Psoas muscle (tissue), 8 donors: Measurements from ENCODE around the gene NEIL1. TPM values are rescaled to one million over a fixed set of nuclear protein-coding genes. Genes with fewer than 3 reads are reported as not detected.
A peak's percentile ranks its signal among the peaks of the same experiment; 100 is the strongest.

ENCODE experiments used
- ATAC-seq, 4 donors: fragments of 200-7000 bp; cut with Tn5 transposase; one replicate each; pipeline ENCODE4 v1.9.1; 2020; ENCODE audit warnings: moderate library complexity in 3 of 4, mild to moderate bottlenecking in 2 of 4
- DNase-seq, 2 donors: peaks; one replicate each; pipeline ENCODE4 v3.0.0-alpha.2; 2020
- H3K27ac ChIP-seq: fragments of 200-600 bp; one replicate; pipeline ENCODE4 v1.8.0; 2022
- H3K27me3 ChIP-seq, 3 donors: fragments of 200-600 bp in 1 of 3; one replicate each; pipeline versions ENCODE4 v1.6.1 to v1.8.0; 2013 to 2022; ENCODE audit warnings: low read length in 2 of 3, mild to moderate bottlenecking in 2 of 3, moderate library complexity in 1 of 3; ENCODE audit not compliant: insufficient read depth in 3 of 3
- H3K36me3 ChIP-seq, 2 donors: fragments of 200-600 bp in 1 of 2; one replicate each; pipeline versions ENCODE4 v1.6.1 to v1.8.0; 2013 to 2022; ENCODE audit warnings: low read depth in 1 of 2, mild to moderate bottlenecking in 1 of 2, moderate library complexity in 1 of 2; ENCODE audit not compliant: insufficient read depth in 1 of 2
- H3K4me1 ChIP-seq: fragments of 200-600 bp; one replicate; pipeline ENCODE4 v1.8.0; 2022
- H3K4me3 ChIP-seq: fragments of 200-600 bp; one replicate; pipeline ENCODE4 v1.8.0; 2022; ENCODE audit warnings: mild to moderate bottlenecking
- H3K9me3 ChIP-seq: fragments of 200-600 bp; one replicate; pipeline ENCODE4 v1.8.0; 2022
- WGBS, 3 donors: extraction: QIAGEN DNeasy Blood & Tissue Kit; methylation state at CpG; one replicate each; pipeline versions ENCODE4 v1.1.6 to v1.1.7; 2013; 5-methylcytosine and 5-hydroxymethylcytosine counted together
- intact Hi-C, 2 donors: fragments of 100-400 bp; cut with DNase I; formaldehyde crosslinking; loops; one replicate each; pipeline versions ENCODE4 v1.11.0 to v1.14.2; 2022
- polyA plus RNA-seq, 3 donors: library from polyadenylated mRNA; stranded (reverse); fragments of 200-250 nt; gene quantifications; one replicate each; pipeline ENCODE4 v1.2.3, GENCODE V29; 2013
- total RNA-seq, 4 donors: library from RNA; stranded (reverse); fragmentation: NEBNext Ultra II Directional in 2 of 4; extraction: Animal tissue kit (Norgen Biotek cat#: 25700) in 2 of 4; gene quantifications; one replicate each; pipeline versions ENCODE4 v1.2.1 to v1.2.4, GENCODE V29; 2021 to 2023
- TF ChIP-seq, protein P1 (sequence below): fragments of 200-600 bp; IDR thresholded peaks from one replicate; pipeline ENCODE4 v1.8.0; 2022; ENCODE audit warnings: antibody characterized with exemption
- donor health status: healthy with polysubstance abuse.
- donor health status: DM: no; HTN: no; CAD: no; lungs with moderate emphysema.
- donor health status: Bipolar disorder and iron deficiency.
- donor health status: healthy.
- donor health status: DM: yes; HTN: yes; CAD: no.
- donor health status: DM: no; HTN: no; CAD: no.
- donor health status: DM: no; HTN: no; CAD: no.
- donor health status: DM: yes; HTN: yes; CAD: no.

NEIL1 gene
- total and polyA plus RNA-seq, 7 donors: 3.2 to 11.3 (median 4.4) TPM

DNA sequence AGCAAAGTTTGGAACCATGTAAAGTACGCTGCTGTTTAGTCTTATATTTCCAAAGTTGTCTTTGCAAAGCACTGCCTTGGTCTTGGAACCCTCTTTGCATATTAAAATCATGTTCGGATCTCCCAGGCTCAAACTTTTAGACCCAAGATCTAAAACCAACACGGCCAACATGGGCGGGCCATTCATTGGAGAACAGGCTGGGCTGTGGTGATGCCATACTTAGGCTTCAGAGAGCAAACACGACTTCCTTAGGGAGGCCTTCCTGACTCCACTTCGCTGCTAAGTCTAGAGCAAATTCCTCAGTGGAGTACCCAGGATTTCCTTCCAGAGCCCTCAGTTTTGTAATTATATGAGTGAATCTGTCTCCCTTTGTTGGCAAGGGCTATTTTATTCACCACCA, 18.0 kb downstream of the NEIL1 start:
- intact Hi-C loops: loop anchor here (5.0 to 10.0 kb wide), 3 partner anchors 260 to 317 kb away; partner anchors contain the start of gene SNUPN (in 1 of the 2)
- TF ChIP-seq, protein P1, sequence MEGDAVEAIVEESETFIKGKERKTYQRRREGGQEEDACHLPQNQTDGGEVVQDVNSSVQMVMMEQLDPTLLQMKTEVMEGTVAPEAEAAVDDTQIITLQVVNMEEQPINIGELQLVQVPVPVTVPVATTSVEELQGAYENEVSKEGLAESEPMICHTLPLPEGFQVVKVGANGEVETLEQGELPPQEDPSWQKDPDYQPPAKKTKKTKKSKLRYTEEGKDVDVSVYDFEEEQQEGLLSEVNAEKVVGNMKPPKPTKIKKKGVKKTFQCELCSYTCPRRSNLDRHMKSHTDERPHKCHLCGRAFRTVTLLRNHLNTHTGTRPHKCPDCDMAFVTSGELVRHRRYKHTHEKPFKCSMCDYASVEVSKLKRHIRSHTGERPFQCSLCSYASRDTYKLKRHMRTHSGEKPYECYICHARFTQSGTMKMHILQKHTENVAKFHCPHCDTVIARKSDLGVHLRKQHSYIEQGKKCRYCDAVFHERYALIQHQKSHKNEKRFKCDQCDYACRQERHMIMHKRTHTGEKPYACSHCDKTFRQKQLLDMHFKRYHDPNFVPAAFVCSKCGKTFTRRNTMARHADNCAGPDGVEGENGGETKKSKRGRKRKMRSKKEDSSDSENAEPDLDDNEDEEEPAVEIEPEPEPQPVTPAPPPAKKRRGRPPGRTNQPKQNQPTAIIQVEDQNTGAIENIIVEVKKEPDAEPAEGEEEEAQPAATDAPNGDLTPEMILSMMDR: no peak
- WGBS, 3 donors: 86 to 91% (median 88%) methylated on average over 6 of the region's 6 CpGs
- Histone ChIP-seq H3K9me3 (no peaks in the 10 kb centered on the region), H3K4me1 (peaks cover 18% of the 10 kb centered on the region), H3K4me3 (no peak overlapping the region), H3K27me3 (no peaks in the 10 kb centered on the region), H3K27ac (no peak overlapping the region), H3K36me3 (peaks cover 0 to 75% of the 10 kb centered on the region in 2 donors)
- ATAC-seq (no peak), DNase-seq (no peak)

DNA sequence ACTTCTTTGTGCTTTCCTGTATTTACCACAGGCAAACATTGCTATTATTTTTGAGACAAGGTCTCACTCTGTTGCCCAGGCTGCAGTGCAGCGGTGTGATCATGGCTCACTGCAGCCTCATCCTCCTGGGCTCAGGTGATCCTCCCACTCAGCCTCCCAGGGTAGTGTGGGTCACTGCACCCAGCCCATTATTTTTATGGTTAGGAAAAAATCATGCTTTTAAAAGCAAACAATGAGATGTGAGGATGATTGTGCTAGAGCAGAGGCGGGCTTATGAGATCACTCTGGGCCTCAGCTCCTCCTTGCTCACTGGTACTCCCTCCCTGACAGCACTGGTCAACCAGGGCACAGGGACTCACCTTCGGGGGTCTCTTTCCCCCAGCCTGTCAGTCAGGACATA, 19.3 kb downstream of the NEIL1 start:
- no peaks in the 10 kb centered on the region for H3K27me3 ChIP-seq
- H3K9me3 ChIP-seq: no peaks in the 10 kb centered on the region
- WGBS, 3 donors: 93 to 100% (median 100%) methylated on average over 3 of the region's 3 CpGs
- H3K27ac ChIP-seq: no peak overlapping the region
- peaks cover 20% of the 10 kb centered on the region for H3K4me1 ChIP-seq
- intact Hi-C loops: loop anchor here (2.0 to 10.0 kb wide), 4 partner anchors 259 to 437 kb away; partner anchors contain the start of gene SNUPN (in 1 of the 2)
- DNase-seq: no peak
- ATAC-seq: no peak
- H3K36me3 ChIP-seq: peaks cover 0 to 70% of the 10 kb centered on the region in 2 donors
- H3K4me3 ChIP-seq: no peak overlapping the region
- TF ChIP-seq, protein P1: no peak

DNA sequence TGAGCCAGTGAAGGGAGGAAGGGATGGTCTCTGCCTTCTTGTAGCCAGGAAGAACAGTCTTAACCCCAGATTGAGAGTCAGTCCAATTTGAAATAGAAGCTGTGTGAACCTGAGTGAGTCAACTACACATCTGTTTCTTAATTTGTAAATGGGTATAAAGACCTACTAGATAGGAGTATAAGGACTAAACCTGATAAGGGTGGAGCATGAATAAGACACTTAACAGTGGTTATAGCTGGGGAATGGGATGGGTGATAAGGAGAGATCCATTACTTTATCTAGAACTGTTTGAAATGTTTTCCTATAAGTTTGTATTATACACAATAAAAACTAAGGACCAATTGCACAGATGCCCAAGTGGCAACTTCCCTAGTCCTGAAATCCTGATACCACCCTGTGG, 20.2 kb downstream of the NEIL1 start:
- Histone ChIP-seq H3K4me3 (peak overlapping the region; percentile 99), H3K9me3 (no peaks in the 10 kb centered on the region), H3K27ac (peak overlapping the region; percentile 100), H3K36me3 (peaks cover 4 to 70% of the 10 kb centered on the region in 2 donors), H3K4me1 (peaks cover 20% of the 10 kb centered on the region), H3K27me3 (no peaks in the 10 kb centered on the region)
- intact Hi-C loops: loop anchor here (2.0 to 10.0 kb wide), 4 partner anchors 258 to 436 kb away; partner anchors contain the start of gene SNUPN (in 1 of the 2)
- no peak for DNase-seq
- TF ChIP-seq, protein P1: no peak
- ATAC-seq: no peak

DNA sequence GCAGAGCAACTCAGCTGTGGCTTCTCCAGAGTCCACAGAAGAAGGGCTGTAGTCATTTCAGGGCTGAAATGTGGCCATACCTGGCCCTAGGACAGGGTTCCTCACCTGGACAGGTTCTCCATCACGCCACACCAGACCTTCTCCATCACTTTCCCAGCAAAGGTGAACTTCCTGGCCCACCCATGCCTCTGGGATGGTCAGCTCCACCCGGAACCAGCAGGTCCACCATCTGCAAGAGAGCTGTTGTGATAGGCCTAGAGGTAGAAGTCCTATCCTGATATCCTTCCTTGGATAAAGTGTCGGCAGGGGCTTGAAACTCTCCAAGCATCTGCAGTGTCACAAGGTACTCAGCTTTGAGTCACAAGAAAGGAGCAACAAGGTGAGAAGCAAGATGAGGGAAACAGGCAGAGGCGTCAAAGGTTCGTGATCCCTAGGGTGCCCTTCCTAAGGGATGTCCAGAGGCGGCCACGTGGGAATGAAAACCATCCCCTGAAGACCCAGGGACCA, 20.6 kb downstream of the NEIL1 start:
- Histone ChIP-seq H3K27me3 (no peaks in the 10 kb centered on the region), H3K9me3 (no peaks in the 10 kb centered on the region), H3K4me3 (peak overlapping the region; percentile 99), H3K27ac (peak overlapping the region; percentile 100), H3K36me3 (peaks cover 4 to 70% of the 10 kb centered on the region in 2 donors), H3K4me1 (peaks cover 20% of the 10 kb centered on the region)
- intact Hi-C loops: loop anchor here (2.0 to 10.0 kb wide), 4 partner anchors 257 to 435 kb away; partner anchors contain the start of gene SNUPN (in 1 of the 2)
- DNase-seq: no peak
- 33 to 39% (median 37%) methylated on average over 7 of the region's 7 CpGs for WGBS, 3 donors
- ATAC-seq: no peak
- TF ChIP-seq, protein P1: no peak
